LNCAP (cell line): ENCODE results near the gene SLC38A10.

Source experiments
- TF ChIP-seq, protein P1 (sequence below): fragments of 450-650 bp; IDR thresholded peaks from 2 replicates; pipeline ENCODE4 v1.5.1; 2017; ENCODE audit warnings: mild to moderate bottlenecking

The SLC38A10 gene

DNA sequence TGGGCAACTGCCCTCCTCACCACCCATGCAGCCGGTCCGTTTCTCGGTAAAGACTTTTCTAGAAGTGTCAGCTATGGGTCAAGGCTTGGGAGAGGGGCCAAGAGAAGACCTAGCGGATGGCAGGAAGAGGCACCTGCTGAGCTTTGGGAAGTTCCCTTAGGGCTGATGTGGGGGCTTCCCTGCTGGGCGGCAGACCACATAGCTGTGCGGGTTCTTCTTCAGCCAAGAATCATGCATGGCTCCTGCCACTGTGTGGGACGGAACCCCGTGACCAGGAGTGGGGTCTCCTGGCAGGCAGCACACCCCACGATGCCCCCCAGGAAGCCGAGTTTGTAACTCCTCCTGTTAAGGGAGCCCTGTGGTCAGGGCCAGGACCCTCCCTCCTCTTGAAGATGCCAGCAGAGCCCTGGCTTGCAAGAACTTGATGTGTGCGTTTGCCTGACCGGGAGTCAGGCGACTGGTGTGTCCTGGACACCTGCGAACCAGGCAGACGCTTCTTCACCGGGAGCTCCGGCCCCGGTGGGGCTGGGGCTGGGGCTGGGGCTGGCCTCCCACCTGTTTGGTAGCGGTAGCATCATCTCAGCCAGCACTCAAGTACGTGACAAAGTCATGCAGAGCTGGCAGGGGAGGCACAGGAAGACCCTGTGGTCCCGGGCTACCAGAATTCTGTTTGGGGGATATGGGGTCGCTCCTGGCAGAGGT is 17.7 kb upstream of the SLC38A10 start:
- TF ChIP-seq, protein P1, sequence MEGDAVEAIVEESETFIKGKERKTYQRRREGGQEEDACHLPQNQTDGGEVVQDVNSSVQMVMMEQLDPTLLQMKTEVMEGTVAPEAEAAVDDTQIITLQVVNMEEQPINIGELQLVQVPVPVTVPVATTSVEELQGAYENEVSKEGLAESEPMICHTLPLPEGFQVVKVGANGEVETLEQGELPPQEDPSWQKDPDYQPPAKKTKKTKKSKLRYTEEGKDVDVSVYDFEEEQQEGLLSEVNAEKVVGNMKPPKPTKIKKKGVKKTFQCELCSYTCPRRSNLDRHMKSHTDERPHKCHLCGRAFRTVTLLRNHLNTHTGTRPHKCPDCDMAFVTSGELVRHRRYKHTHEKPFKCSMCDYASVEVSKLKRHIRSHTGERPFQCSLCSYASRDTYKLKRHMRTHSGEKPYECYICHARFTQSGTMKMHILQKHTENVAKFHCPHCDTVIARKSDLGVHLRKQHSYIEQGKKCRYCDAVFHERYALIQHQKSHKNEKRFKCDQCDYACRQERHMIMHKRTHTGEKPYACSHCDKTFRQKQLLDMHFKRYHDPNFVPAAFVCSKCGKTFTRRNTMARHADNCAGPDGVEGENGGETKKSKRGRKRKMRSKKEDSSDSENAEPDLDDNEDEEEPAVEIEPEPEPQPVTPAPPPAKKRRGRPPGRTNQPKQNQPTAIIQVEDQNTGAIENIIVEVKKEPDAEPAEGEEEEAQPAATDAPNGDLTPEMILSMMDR = no peak

DNA sequence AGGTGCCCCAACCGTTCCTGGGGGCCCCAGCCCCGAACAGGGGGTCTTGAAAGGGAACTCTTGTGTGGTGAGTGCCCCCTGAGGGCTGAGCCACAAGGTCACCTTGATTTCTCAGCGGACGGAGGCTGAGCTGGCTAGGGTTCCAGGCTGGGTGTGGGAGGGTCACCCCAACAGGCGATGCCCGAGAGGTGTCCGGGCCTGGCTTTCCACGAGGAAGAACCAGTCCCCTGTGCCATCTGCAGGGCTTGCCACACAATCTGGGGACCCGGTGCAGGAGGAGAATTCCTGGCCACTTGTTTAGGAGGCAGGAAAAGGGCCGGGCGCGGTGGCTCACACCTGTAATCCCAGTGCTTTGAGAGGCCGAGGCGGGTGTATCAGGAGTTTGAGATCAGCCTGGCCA is 16.8 kb upstream of the SLC38A10 start:
- TF ChIP-seq, protein P1 = no peak

DNA sequence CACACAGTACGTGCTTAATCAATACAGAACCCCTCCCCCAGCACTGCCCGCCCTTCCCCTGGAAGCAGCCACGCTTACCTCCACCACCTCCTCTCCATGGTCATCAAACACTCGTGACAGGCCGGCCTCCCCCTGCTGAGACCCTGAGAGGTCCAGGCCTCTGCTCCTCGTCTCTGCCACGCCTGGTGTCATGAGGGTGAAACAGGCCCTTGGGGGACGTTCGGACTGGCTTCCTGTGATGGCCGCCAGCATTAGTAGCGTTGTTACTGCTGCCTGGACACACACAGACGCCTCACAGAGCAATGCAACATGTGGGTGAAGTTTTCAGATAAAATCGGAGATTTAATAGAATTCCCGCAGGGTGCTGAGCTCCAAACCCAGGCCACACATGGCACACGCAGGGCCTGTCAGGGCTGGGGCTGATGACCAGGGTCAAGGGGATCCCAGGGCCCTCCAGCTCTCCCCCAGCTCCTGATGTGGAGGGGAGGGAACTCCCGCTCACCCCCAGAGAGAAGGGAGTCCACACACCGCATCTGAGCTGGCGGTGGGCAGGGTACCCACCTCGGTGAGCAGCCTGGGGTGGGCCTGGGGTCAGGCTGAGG is 15.9 kb upstream of the SLC38A10 start:
- TF ChIP-seq, protein P1 = no peak

DNA sequence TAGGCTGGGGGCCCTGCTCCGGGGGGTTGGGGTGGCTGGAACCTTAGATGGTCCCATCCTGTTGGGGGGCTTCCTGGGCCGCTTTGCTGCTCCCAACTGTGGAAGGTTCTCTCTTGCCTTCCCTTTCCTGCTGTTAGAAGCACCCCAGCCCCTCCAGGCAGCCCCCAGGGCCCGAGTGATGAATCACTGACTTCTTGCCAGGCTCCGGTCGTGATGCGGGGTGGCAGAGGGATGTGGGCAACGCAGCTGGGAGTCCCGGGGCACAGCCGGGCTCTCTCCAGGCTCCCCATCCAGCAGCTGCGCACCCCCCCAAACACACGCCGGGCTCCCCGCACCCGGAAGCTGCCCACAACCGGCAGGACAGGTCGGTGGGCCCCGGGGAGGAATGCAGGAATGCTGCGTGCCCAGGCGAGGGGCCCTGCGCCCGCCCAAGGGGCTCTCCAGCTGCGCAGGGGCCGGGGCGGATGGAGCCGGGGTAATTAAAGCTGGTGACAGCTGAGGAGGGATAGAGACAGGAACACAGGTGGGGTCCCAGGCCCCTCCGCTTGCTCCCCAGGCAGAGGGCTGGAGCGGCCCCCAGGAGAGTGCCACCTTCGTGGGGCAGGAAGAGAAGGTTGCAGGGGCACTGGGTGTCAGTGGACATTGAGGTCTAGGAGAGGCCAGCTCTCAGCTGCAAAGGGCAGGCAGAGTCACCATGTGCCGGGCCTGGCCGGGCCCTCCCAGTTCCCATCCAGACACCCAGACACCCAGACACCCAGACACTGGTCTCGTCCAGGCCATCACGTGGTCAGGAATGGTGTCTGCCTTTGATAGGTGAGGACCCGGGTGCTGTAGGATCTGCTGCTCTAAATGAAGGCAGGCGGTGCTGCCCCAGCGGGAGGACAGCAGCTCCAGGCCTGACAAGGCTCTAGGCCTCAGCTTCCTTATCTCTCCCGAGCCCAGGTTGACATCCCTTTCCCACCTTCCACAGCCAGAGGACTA is 15.0 kb upstream of the SLC38A10 start:
- TF ChIP-seq, protein P1 = no peak

DNA sequence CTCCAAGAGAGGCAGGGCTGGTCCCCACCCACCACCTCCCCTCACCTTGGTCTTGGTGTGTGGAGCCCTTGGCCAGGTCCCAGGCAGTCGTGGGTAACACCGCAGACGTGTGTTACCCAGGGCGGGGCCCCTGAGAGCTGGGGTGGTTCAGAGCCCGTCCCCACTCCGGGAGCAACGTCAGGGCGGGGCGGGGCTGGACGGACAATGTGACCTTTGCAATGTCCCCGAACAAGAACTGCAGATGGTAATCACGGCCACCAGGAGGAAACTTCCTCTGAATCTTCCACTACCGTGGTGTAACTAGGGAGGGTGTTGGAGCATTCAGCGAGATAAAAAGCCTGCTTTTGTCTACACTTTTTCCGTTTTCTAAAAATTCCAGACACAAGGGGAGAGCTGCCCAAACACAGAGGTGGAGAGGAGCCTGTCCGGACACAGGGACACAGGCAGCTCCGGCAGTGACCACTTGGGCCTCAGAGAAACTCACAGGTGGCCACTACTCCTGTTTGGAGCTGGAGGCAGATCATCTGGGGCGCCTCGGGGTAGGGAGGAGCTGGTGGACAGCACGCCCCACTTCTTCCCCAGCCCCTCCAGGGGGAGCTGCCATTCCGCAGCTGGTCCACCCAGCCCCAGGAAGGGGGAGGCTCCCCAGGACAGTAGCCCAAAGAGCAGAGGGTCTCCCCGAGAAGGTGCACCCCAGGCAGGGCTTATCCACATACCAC is 14.2 kb upstream of the SLC38A10 start:
- TF ChIP-seq, protein P1 = peak; percentile 40; the same call in 1 of the 2 replicates

DNA sequence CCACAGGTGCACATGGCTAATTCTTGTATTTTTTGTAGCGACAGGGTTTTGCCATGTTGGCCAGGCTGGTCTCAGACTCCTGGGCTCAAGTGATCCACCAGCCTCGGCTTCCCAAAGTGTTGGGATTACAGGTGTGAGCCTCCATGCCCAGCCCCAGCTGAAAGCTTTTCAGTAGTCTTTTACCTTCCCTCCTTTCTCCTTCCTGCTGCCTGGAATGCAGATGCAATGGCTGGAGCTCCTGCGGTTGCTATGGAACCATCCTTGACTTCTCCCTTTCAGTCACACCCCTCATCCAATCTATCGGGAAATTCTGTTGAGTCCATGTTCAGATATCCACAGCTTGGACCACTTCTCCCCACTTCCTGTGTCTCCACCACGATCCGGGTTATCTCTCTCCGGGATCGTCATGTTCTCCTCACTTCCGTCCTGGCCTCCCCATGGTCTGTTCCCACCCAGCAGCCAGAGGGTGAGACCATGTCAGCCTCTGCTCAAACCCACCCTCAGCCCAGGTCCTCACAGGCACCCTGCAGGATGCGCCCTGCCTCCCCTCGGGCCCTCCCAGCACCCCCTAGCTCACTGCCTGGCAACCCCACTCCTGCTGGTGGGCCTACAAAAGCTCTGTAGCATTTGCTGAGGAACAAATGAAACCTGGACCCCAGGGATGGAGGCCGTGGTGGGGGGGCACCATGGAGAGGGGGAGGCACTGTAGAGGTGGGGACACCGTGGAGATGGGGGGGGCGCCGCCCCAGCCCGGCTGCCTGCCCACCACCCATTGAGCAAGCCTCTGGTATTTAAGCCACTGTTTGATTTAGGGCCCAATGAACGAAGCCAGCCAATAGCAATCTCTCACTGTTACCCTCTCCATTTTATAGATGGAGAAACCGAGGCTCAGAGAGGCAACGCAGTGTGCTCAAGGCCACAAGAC is 12.8 kb upstream of the SLC38A10 start:
- TF ChIP-seq, protein P1 = no peak
